GM19025 (cell line): ENCODE data around the gene GALNS.
"Not testable (repeated sequence)": the region's sequence is repeated elsewhere in the genome, so short reads cannot be mapped to it uniquely, and the experiment has no call there.

Experiments
- ATAC-seq: cut with Tn5 transposase; IDR thresholded peaks from one replicate; pipeline ENCODE4 v1.9.1; 2021; ENCODE audit warnings: mild to moderate bottlenecking, low read depth, moderate library complexity; ENCODE audit not compliant: unreplicated experiment

Gene GALNS

DNA sequence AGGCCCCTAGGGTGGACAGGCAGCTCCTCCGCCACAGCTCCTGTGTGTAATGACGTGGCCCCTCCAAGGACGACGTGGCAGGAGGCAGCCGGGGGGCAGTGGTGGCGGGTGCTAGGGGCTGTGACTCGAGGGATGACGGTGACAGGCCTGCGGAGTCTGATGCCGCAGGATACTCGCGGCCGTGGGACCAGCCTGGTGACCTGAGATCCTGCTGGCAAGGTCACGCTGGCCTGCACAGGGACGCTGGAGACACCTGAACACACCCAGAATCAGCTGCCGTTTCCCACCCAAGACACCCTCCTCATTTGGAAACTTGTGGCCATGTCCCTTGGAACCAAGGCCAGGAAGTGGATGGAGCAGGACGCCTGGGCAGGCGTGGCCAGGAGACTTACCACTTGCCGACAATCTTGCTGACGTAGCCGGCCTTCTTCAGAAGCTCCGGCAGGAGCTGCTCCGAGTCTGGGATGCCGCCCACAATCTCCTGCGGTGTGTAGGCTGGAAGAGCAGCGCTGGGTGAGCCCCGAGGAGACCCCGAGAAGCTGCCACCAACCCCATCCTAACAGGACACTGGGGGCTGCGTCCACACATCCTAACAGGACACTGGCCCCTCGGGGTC, 16.0 kb downstream of the GALNS start:
- ATAC-seq: no peak

DNA sequence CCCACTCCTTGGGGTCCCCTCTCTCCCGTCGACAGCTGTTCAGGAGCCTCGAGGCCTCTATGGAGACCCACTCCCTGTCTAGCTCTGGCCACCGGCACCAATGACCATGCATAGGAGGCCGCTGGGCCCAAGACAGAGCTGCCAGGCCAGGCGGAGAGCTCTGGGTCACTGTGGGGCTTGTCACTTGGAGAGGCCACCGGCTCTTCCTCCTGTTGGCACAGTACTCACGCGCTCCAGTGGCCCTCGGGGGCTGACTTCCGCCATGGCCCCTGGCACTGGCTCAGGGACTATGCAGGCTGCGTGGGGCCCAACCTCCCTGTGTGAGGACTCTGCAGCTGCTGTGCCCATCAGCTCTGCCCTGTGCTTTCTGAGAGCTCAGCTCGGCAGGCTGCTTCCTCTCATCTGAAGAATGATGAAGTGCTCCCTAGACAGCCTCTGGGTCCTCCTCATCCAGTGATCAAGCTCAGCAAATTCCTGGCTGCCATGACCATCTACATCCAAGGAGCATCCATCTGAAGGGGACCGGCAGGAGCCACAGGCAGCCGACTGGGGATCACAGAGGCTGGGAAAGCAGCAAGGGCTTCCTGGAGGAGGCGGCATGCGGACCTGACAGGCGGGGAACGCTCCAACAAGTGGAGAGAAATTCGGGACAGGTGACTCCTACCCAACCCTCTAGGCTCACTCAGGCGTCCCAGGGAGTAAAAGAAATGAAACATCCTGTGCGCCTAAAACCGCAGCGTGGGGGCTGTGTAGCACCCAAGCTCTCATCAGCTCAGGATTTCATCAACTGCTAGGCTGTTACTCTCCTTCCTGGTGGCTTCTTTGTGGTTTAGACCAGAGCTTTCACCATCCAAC, 16.8 kb downstream of the GALNS start:
- no peak for ATAC-seq

DNA sequence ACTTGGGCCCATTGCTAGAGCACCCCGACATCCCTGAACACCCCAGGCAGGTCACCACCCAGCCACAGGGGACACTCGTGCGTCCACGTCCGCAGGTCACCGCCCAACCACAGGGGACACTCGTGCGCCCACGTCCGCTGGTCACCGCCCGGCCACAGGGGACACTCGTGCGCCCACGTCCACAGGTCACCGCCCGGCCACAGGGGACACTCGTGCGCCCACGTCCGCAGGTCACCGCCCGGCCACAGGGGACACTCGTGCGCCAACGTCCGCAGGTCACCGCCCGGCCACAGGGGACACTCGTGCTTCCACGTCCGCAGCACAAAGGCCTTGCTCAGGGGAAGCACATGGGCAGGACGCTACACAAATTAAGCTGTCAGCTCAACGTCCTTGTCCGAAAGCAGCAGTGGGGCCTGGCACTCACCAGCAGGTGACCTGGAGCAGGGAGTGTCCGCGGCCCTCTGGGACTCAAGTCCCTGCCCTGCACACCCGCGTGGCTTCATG, 17.7 kb downstream of the GALNS start:
- ATAC-seq: no peak

DNA sequence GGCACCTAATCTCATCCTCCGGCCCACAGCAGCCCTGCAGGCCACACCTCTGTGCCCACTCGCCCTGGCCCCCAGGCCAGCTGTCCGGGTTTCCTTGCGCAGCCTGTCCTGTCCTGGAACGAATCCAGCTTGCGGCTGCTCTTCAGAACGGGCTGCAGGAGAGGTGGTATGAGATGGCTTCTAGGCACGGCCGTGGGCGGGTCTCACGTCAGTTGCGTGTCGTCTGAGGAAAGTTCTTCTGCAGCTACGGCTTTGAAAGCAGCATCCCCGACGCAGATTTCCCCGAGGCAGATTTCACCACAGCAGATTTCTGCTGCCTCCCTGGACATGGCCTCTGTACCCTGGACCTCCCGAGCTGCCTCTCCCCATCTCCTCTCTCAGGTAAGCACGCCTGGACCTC, 18.2 kb downstream of the GALNS start:
- no peak for ATAC-seq

DNA sequence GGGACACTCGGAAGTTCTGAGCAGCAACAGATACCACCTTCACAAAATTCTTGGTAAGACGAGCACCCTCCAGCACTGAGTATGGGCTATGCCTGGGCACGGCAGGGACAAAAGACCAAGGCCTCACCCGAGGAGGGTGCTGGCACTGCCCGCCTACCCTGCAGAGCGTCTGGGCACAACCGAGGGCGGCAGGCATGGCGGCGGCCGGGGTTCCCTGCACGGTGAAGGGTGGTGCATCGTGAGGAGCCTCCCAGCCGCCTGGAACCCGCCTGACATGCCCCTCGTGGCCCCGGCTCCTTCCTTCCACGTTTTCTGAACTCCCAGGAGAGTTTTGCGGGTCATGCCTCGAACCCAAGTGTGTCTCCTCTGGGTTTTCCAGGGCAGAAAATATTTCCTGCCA, 18.9 kb downstream of the GALNS start:
- ATAC-seq: no peak

DNA sequence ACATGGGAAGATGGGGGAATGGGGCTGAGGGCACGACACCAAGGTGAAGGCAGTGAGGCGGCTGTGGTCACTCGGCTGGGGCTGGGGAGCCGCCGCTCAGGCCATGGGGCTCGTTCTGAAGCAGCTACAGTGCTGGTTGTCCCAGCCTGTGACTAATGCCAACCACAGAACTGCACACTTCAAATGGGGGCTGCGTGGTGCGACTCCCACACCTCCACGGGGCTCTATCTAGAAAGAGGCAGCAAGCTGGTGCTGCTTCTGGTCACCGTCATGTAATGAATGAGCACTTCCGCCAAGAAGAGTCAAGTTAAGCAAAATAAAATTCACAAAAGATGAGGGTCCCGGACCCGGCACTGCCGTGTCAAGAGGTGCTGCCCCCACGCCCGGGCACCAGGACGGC, 20.0 kb downstream of the GALNS start:
- no peak for ATAC-seq

DNA sequence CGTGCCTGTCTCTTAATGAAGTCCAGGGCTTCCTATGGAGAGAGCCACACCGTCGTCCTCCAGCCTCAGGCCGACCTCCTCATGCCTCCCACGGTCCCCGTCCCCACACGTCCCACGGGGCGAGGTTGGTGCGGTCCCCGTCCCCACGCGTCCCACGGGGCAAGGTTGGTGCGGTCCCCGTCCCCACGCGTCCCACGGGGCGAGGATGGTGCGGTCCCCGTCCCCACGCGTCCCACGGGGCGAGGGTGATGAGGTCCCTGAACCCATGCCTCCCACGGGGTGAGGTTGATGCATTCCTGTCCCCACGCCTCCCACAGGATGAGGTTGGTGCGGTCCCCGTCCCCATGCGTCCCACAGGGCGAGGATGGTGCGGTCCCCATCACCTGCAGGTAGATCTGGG, 20.9 kb downstream of the GALNS start:
- no peak for ATAC-seq

DNA sequence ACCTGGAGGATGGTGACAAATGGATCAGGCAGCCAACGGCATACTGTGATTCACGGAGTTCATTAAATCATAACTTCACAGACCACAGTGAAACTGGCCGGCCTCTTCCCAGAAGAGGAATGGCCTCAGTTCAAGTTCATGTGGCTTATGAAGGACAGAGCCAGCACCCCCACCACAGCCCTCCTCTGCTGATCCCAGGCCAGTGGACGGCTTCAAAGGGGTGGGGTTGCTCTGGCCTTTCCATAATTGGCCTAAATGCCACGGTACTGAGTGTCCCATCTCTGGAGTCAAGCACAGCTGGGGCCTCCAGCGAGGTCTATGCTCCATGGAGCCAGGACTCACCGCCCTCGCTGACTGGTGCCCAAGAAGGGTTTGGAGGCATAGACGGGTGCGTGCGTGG, 21.4 kb downstream of the GALNS start:
- no peak for ATAC-seq

DNA sequence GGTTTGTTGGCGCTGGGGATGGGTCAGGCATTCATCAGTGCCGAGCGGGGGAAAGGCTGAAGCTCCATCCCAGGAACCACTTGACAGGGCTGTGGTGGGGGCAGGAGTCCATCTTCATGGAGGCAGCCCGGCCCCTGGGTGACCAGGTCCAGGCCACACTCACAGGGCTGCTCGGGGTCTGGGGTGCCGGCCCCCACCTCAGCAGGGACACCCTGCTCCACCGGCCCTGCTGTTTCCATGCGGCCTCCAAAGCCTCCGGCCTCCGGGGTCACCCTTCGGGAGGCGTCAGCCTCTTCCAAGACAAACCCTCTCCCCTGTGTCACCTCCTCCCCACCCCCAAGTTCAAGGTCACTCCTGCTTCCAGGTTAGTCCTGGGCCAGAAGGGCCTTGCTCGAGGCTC, 22.1 kb downstream of the GALNS start:
- no peak for ATAC-seq

DNA sequence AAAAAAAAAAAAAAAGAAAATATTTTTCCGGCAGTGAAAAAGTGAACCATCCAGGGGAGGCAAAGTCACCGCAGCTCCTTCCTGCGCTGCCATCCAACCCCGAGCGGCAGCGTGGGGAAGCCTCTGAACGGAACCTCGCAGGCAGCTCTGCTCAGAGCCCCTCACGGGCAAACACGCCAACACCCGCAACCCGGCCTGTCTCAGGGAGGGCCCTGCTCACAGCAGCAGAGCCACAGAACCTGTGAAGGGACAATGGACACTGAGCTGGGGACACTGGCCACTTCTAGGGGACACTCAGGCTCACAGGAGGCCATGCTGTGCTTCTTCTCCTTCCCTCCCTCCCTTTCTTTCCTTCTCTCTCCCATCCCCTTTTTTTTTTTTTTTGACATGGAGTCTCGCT, 23.7 kb downstream of the GALNS start:
- no peak for ATAC-seq

DNA sequence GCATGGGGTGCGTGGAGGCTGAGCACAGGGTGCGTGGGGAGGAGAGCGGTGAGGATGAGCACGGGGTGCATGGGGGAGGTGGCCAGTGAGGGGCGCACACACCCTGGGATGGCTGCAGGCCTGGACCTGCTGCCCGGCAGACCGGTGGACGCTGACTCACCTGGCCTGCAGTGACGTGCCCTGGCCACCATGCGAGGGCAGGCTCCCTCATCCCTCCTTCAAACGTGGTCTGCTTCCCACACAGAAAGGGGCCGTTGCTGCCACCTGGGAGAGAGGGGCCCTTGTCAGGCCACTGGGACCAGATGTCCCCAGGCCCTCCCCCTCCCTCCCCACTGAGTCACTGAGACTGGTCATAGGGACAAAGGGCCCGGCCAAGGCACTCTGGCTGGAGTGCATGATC, 24.9 kb downstream of the GALNS start:
- ATAC-seq: no peak

DNA sequence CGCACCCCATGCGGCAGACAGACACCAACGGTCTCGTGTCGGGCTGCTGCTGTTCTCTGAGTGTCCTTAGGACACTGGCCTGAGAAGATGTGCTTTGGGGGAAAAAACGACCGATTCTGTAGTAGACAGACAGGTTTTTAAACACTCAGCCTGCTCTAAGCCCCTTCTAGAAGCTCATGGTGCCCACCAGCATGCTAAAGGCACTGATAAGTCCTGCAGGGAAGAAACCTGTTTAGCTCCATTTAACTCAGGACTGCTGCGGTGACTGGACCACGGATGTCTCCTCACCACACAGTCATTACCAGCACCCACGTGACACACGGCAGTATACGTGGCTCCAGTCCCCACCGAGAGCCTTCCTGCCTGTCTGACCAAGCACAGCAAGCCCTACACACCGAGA, 26.0 kb downstream of the GALNS start:
- no peak for ATAC-seq

DNA sequence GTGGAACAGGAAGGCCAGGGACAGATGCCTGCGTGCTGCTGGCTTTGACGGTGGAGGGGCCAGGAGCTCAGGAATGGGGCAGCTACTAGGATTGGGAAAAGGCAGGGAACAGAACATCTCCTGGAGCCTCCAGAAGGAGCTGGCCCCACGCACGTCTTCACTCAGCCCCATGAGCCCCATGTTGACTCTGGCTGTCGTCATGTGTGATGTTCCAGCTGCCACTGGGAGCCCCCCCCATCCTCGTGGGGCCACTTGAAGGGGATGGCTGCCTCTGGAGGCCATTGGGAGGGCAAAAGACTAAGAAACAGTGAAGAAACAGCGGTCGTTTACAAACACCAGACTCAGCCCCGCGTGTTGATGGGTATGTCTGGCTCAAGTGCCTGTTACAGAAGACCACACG, 26.5 kb downstream of the GALNS start:
- ATAC-seq: no peak

DNA sequence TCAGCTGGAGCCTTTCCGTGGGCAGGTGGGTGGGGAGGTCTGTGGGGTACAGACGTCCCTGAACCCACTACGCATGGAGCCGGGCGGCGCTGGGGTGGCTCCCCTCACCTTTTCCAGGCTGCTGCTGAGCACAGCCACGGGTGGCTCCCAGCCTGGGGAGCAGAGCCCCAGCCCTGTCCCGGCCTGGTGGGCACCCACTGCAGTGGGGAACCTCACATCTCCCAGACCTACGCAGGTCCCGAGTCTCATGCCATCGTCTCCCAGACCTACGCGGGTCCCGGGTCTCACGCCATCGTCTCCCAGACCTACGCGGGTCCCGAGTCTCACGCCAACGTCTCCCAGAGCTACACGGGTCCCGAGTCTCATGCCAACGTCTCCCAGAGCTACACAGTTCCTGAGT, 28.0 kb downstream of the GALNS start:
- ATAC-seq: no peak

DNA sequence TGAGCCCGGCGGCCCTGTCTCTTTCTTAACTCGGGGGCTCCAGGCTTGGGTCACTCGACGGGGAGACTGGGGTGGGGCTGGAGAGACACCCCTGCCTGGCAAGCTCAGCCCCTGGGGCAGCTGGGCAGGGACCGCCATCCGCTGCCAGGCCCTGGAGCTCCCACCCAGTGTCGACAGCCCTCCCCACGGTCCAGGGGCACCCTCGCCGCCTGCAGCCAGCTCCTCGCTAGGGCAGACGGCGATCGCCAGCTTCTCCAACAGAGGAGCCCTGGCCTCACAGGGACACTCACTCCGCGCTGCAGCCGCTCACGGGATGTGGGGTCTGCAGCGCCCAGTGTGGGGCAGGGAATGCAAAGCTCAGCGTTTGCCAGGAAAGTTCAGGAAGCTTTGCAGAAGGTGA, 29.0 kb downstream of the GALNS start:
- ATAC-seq: no peak

DNA sequence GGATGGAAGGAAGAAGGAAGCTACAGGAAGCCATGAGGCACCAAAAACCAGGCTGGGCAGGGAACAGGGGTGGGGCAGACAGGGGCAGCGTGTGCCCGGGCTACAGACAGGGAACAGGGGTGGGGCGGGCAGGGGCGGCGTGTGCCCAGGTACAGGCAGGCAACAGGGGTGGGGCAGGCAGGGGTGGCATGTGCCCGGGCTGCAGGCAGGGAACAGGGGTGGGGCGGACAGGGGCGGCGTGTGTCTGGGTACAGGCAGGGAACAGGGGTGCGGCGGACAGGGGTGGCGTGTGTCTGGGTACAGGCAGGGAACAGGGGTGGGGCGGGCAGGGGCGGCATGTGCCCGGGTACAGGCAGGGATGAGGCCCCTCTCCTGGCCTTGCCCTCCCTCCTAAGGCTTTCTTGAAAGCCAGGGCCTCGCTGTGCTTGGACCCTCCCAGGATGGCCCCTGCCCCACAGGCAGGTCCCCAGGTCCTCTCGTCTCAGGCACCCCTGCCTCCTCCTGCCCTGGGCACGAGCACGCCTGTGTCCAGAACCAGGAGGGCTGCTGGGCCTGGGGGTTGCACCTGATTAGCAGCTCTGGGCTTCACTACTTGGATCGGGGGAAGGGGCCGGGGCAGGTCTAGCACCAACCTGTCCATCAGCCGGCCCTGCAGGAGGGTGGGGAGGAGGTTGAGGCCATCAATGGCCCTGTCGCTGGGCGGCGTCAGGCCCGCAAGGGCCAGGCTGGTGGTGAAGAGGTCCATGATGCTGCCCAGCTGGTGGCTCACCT, 30.5 kb downstream of the GALNS start:
- no peak for ATAC-seq

DNA sequence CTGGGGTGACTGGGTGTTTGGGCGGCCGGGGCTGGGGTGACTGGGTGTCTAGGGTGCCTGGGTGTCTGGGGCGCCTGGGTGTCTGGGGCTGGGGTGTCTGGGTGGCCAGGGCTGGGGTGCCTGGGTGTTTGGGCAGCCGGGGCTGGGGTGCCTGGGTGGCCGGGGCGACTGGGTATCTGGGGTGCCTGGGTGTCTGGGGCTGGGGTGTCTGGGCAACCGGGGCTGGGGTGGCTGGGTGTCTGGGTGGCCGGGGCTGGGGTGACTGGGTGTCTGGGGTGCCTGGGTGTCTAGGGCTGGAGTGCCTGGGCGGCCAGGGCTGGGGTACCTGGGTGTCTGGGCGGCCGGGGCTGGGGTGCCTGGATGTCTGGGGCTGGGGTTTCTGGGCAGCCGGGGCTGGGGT, 31.6 kb downstream of the GALNS start:
- no peak for ATAC-seq

DNA sequence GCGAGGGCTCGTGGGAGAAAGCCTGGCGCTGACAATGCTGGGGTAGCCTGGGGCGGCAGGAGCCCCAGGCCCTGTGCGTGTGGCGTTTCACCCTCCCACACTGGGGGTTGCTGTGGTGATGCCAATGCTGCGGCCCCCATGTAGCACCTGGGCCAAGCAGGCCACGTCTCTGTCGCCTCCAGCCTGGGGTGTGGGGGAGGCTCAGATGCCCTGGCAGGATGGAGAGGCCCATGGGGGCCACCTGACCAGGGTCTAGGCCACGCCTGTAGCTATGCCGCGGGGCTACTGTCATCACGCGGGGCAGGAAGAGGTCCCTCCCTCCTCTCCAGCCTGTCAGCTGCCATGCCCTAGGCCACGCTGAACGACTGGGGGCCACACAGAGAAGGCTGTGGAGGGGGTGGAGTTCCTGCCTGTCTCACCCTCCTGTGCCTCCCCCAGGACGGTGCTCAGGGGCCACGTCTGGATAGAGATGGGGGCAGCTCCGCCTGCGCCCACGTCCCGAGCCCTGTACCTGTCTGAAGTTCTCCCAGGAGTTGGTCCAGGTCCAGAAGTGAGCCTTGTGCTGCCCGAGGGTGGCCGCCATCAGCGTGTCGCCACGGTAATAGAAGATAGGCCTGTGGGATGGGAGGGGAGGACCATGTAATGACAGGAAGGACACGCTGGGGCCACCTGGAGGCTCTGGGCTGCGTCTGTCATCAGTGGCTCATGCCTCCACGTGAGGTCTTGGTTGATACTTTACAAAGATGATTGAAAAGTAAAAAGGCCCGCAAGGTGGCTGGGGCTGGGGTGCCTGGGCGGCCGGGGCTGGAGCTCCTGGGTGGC, 32.3 kb downstream of the GALNS start:
- ATAC-seq: no peak

DNA sequence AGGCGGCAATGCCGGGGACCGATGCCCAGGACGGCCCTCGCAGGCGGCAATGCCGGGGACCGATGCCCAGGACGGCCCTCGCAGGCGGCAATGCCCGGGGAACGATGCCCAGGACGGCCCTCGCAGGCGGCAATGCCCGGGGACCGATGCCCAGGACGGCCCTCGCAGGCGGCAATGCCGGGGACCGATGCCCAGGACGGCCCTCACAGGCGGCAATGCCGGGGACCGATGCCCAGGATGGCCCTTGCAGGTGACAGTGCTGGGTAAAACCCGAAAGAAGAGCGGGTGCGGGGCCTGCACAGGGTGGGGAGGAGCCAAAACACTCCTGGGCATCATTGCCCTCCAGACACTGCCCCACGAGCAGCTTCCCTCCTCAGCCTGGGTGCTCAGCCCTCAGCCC, 33.1 kb downstream of the GALNS start:
- ATAC-seq: not testable (repeated sequence)

DNA sequence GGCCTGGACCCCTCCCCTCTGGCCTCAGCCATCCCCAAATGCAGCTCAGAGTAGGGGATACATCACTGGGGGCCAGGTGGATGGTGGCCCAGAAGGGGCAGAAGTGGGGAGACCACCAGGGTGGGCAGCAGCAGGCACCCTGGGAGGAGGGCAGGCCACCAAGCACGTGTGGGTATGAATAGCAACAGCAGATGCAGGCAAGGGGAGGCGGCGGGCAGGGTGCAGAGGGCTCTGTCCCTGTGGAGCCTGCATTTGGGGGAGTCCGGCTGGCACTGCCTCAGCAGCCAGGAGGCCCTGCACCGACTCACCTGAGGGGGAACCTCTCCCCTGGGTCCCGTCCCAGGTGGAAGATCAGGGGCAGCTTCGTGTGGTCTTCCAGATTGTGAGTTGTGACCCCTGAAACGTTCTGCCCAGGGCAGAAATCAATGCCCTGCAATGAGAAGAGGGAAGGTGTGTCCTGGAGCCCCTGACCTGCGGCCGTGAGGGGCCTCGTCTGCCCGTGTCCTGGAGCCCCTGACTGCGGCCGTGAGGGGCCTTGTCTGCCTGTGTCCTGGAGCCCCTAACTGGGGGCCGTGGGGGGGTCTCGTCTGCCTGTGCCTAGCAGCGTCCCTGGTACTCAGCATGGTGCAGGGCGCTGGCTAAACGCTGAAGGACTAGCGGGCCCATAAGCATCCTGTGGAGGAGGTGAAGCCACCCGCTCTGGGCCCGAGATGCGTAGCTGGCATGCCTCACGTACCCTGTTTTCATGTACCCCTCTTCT, 34.3 kb downstream of the GALNS start:
- ATAC-seq: no peak
